AG04449 (cell line): ENCODE data around the gene TRPM1.

Experiments used
- CTCF ChIA-PET: fragments of 350-600 bp; formaldehyde crosslinking; extraction: SDS; loops from one replicate; lab custom pipeline; 2021; ENCODE audit warnings: antibody characterized with exemption; lab: Yijun Ruan, JAX
- POLR2A ChIA-PET: fragments of 400-600, 350-600 bp; formaldehyde crosslinking; extraction: SDS; loops from one replicate; lab custom pipeline; 2020; ENCODE audit warnings: antibody characterized with exemption, inconsistent platforms; lab: Yijun Ruan, JAX
- DNase-seq: peaks from one replicate; pipeline ENCODE4 v3.0.0-alpha.2; 2010; ENCODE audit warnings: low read depth, low spot score
- H3K4me3 ChIP-seq: 2 replicates; pipeline ENCODE4 v1.5.1; 2011; ENCODE audit warnings: low read depth, mild to moderate bottlenecking, control low read depth, low read length
- CTCF ChIP-seq: IDR thresholded peaks from one replicate; pipeline ENCODE4 v1.5.1; 2011; ENCODE audit warnings: mild to moderate bottlenecking, moderate library complexity, low read length, control low read depth, inconsistent platforms; ENCODE audit not compliant: insufficient read depth; ENCODE audit errors: missing control alignments

The TRPM1 gene

GRCh38 chr15:31083370-31083780 lies 18.1 kb downstream of the TRPM1 start:
- no peak for TF ChIP-seq CTCF
- POLR2A ChIA-PET: no interaction called here
- CTCF ChIA-PET: no interaction called here
- DNase-seq: no peak
- H3K4me3 ChIP-seq: no peak overlapping the region

GRCh38 chr15:31082771-31083369 lies 18.7 kb downstream of the TRPM1 start:
- ChIA-PET POLR2A (no interaction called here), CTCF (interaction anchor here (1.4 kb wide), 1 partner anchor 224 kb away, joined by 3 read pairs; no protein-coding TSS in a partner anchor)
- DNase-seq: no peak
- TF ChIP-seq CTCF: no peak
- H3K4me3 ChIP-seq: no peak overlapping the region

GRCh38 chr15:31081588-31082250 lies 19.8 kb downstream of the TRPM1 start:
- CTCF ChIA-PET: interaction anchor here (1.4 kb wide), 1 partner anchor 223 kb away, joined by 3 read pairs; no protein-coding TSS in a partner anchor
- no peak for DNase-seq
- TF ChIP-seq CTCF: no peak
- H3K4me3 ChIP-seq: no peak overlapping the region
- POLR2A ChIA-PET: no interaction called here

GRCh38 chr15:31081056-31081455 lies 20.5 kb downstream of the TRPM1 start:
- ChIA-PET POLR2A (no interaction called here), CTCF (interaction anchor here (1.4 kb wide), 1 partner anchor 222 kb away, joined by 3 read pairs; no protein-coding TSS in a partner anchor)
- no peak for DNase-seq
- H3K4me3 ChIP-seq: no peak overlapping the region
- TF ChIP-seq CTCF: no peak

- CTCF ChIA-PET: no interaction called here
- DNase-seq: no peak
- no peak overlapping the region for H3K4me3 ChIP-seq
- POLR2A ChIA-PET: no interaction called here
- TF ChIP-seq CTCF: no peak
These were observed 20.9 kb downstream of the TRPM1 start for GRCh38 chr15:31080591-31081014.

GRCh38 chr15:31079519-31079918 lies 22.0 kb downstream of the TRPM1 start:
- CTCF ChIA-PET: interaction anchor here (1.3 kb wide), 1 partner anchor 10 kb away, joined by 6 read pairs; no protein-coding TSS in a partner anchor
- peak; percentile 91 for DNase-seq
- H3K4me3 ChIP-seq: no peak overlapping the region
- POLR2A ChIA-PET: no interaction called here
- TF ChIP-seq CTCF: no peak
